Right lung (tissue), 5 donors: ENCODE measurements around the gene DYNLL1. TPM values are rescaled to one million over a fixed set of nuclear protein-coding genes. Genes with fewer than 3 reads are reported as not detected.

ENCODE experiments used
- DNase-seq, 2 donors: peaks; one replicate each; pipeline ENCODE4 v3.0.0-alpha.2; 2013
- polyA plus RNA-seq, 5 donors: library from polyadenylated mRNA; unstranded; fragments of 120-200 nt; gene quantifications; one replicate each; pipeline versions ENCODE4 v1.2.1 to v1.2.3, GENCODE V29; 2013; ENCODE audit warnings: inconsistent platforms in 1 of 5, low replicate concordance in 1 of 5; ENCODE audit not compliant: insufficient read length in 5 of 5, insufficient read depth in 1 of 5

DYNLL1 gene
- polyA plus RNA-seq, 5 donors, result 344 to 461 (median 400) TPM

DNA sequence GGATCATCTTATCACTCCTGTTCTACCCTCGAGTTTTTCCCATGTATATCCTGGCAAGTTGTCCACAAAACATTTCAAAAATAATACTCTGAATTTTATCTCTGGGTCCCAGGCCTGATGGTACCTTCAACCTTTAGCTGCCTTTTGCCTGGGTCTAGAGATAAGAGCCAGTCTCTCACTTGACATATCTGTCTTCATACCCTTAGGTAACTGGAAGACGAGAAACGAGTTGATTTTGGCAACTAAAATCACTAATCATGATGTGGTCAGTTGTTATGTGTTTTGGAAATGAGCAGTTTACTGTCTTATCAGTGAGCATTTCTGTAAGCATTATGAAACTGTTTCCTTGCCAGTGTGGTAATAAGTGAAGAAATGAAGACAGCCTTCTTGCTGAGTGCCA lies 44.5 kb downstream of the DYNLL1 start:
- DNase-seq, result no peak

DNA sequence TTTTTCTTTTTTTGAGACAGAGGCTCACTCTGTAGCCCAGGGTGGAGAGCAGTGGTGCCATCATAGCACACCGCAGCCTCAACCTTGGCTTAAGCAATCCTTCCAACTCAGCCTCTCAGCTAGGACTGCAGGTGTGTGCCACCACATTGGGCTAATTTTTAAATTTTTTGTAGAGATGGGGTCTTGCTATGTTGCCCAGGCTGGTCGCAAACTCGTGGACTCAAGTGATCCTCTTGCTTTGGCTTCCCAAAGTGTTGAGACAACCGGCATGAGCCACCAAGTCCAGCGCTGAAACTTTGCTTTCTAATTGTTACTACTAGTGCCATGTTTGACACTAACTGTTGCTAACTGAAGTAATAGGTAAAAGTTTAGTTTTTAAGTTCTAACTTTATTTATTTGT lies 46.3 kb downstream of the DYNLL1 start:
- DNase-seq, result no peak

DNA sequence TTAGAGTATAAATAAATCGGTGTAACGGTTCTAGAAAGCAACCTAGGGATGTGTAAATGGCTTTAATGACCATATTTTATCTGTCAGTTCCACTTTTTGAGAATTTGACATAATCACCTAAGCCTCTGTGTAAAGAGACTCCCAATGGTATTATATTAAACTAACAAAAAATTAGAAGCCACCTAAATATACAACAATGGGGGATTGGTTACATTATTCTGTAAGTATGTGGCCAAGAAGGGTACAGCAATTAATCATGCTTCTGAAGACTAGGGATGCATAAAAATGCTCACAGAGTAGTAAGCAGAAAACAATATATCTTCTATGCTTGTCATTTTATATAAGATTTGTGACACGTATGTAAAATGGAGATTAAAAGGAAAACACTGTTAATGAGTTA lies 48.8 kb downstream of the DYNLL1 start:
- DNase-seq, result no peak

DNA sequence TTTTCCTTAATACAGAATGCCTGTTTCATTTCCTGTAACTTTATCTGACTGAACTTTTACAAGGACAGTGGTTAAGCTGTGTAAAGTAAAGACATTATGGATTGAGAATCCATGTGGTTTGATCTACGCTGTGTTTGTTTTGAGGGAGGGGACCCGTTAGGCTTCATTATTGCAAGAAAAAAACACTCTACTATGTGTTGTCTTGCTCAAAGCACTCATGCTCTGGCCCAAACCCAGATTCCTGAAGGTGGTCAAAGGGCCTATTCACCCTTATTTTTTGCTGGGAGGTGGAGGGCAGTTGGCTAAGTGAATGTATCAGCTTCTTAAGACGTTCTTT lies 50.1 kb downstream of the DYNLL1 start:
- DNase-seq, result no peak

Other genes starting within 250 kb of the DYNLL1 start
- 10 to 100 TPM; 48.6 to 74.2 (median 65.0) TPM for gene PXN, start 230.4 kb upstream of the DYNLL1 start, polyA plus RNA-seq
- 1 to 10 TPM in 1 of 5 donors, under 1 TPM in 1, not detected in 3; 0.94 to 1.4 TPM for gene RNU4-2, start 204.2 kb upstream of the DYNLL1 start, polyA plus RNA-seq
- not detected for gene RNU4-1, start 202.9 kb upstream of the DYNLL1 start, polyA plus RNA-seq
- 1 to 10 TPM; 2.5 to 4.7 (median 2.9) TPM for gene SIRT4, start 193.8 kb upstream of the DYNLL1 start, polyA plus RNA-seq
- gene PLA2G1B, start 168.3 kb upstream of the DYNLL1 start, polyA plus RNA-seq, result 1 to 10 TPM in 3 of 5 donors, under 1 TPM in 2; 0.87 to 2.7 (median 2.0) TPM
- gene MSI1, start 126.9 kb upstream of the DYNLL1 start, polyA plus RNA-seq, result 10 to 100 TPM; 11.2 to 18.8 (median 16.4) TPM
- 100 to 1,000 TPM; 209 to 279 (median 221) TPM for gene COX6A1, start 58.0 kb upstream of the DYNLL1 start, polyA plus RNA-seq
- gene TRIAP1, start 49.7 kb upstream of the DYNLL1 start, polyA plus RNA-seq, result 10 to 100 TPM; 33.5 to 46.2 (median 38.9) TPM
- gene GATC, start 49.7 kb upstream of the DYNLL1 start, polyA plus RNA-seq, result 10 to 100 TPM; 23.1 to 36.6 (median 32.4) TPM
- gene SRSF9, start 26.4 kb upstream of the DYNLL1 start, polyA plus RNA-seq, result 100 to 1,000 TPM; 174 to 225 (median 192) TPM
- 10 to 100 TPM; 47.9 to 61.2 (median 56.5) TPM for gene COQ5, start 33.0 kb downstream of the DYNLL1 start, polyA plus RNA-seq
- 100 to 1,000 TPM; 152 to 208 (median 165) TPM for gene RNF10, start 38.2 kb downstream of the DYNLL1 start, polyA plus RNA-seq
- gene POP5, start 85.3 kb downstream of the DYNLL1 start, polyA plus RNA-seq, result 10 to 100 TPM; 47.2 to 53.8 (median 48.9) TPM
- gene CABP1, start 144.5 kb downstream of the DYNLL1 start, polyA plus RNA-seq, result 1 to 10 TPM; 1.4 to 2.9 (median 2.2) TPM
- 100 to 1,000 TPM; 159 to 195 (median 168) TPM for gene MLEC, start 191.0 kb downstream of the DYNLL1 start, polyA plus RNA-seq
- 10 to 100 TPM; 44.3 to 62.8 (median 54.0) TPM for gene UNC119B, start 214.3 kb downstream of the DYNLL1 start, polyA plus RNA-seq
- 10 to 100 TPM in 4 of 5 donors, 1 to 10 TPM in 1; 8.8 to 17.5 (median 11.9) TPM for gene ACADS, start 229.7 kb downstream of the DYNLL1 start, polyA plus RNA-seq